Tibial artery (tissue), 4 donors: ENCODE results near the gene N4BP3.

Experiments used
- DNase-seq, 2 donors: peaks; one replicate each; pipeline ENCODE4 v3.0.0-alpha.2; 2019
- H3K27ac ChIP-seq, 2 donors: fragments of 200-600 bp; sonication (generic) in 1 of 2; 1 replicate in 1 of 2; 2 replicates in 1 of 2; pipeline ENCODE4 v1.5.1; 2018 to 2019; ENCODE audit warnings: mild to moderate bottlenecking in 1 of 2
- H3K27me3 ChIP-seq, 2 donors: fragments of 200-600 bp; sonication (generic) in 1 of 2; one replicate each; pipeline versions ENCODE4 v1.5.1 to v1.6.0; 2016 to 2019
- H3K36me3 ChIP-seq, 3 donors: fragments of 200-600 bp; sonication (generic) in 2 of 3; one replicate each; pipeline ENCODE4 v1.5.1; 2016 to 2019; ENCODE audit warnings: mild to moderate bottlenecking in 2 of 3
- H3K4me1 ChIP-seq, 4 donors: fragments of 200-600 bp; sonication (generic) in 2 of 4; 1 replicate in 3 of 4; 2 replicates in 1 of 4; pipeline ENCODE4 v1.5.1; 2016 to 2019
- H3K4me3 ChIP-seq, 2 donors: fragments of 200-600 bp; sonication (generic) in 1 of 2; 1 replicate in 1 of 2; 2 replicates in 1 of 2; pipeline ENCODE4 v1.5.1; 2018 to 2019; ENCODE audit warnings: mild to moderate bottlenecking in 2 of 2
- H3K9me3 ChIP-seq, 3 donors: fragments of 200-600 bp; sonication (generic) in 1 of 3; one replicate each; pipeline ENCODE4 v1.5.1; 2016 to 2019
- intact Hi-C: fragments of 100-400 bp; cut with DNase I; formaldehyde crosslinking; loops from one replicate; pipeline ENCODE4 v1.15.0; 2023; ENCODE audit warnings: low total_unique reads
- TF ChIP-seq, protein P1 (sequence below), 2 experiments: fragments of 200-600 bp in 1 of 2; fragments of 450-650 bp in 1 of 2; IDR thresholded peaks; one replicate each; pipeline ENCODE4 v1.5.1; 2017 to 2019; ENCODE audit warnings: antibody characterized with exemption in 2 of 2, mild to moderate bottlenecking in 1 of 2, moderate library complexity in 1 of 2

N4BP3 gene

DNA sequence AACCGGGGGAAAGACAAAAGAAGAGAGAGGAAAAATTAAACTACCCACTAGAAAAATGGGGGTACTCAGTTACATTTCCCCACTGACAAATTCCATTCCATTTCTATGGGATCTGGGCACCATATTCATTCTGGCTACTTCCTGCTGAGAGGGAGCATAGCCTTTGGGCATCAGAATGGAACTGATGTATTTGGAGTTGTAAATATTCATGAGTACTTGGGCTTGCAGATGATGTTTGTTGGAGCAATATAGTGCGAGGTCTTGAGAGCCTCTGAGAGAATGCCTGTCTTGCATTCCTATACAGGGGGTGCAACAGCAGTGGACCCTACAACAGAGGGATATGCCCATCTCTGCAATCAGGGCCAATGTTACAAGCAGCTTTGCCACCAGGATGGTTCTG, 57.1 kb downstream of the N4BP3 start:
- H3K4me1 ChIP-seq: no peaks in the 10 kb centered on the region
- H3K9me3 ChIP-seq: no peaks in the 10 kb centered on the region
- H3K4me3 ChIP-seq: no peak overlapping the region
- no peaks in the 10 kb centered on the region for H3K36me3 ChIP-seq
- intact Hi-C loops: no loop called here
- TF ChIP-seq, protein P1, sequence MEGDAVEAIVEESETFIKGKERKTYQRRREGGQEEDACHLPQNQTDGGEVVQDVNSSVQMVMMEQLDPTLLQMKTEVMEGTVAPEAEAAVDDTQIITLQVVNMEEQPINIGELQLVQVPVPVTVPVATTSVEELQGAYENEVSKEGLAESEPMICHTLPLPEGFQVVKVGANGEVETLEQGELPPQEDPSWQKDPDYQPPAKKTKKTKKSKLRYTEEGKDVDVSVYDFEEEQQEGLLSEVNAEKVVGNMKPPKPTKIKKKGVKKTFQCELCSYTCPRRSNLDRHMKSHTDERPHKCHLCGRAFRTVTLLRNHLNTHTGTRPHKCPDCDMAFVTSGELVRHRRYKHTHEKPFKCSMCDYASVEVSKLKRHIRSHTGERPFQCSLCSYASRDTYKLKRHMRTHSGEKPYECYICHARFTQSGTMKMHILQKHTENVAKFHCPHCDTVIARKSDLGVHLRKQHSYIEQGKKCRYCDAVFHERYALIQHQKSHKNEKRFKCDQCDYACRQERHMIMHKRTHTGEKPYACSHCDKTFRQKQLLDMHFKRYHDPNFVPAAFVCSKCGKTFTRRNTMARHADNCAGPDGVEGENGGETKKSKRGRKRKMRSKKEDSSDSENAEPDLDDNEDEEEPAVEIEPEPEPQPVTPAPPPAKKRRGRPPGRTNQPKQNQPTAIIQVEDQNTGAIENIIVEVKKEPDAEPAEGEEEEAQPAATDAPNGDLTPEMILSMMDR (IDR thresholded peaks at IDR 0.05): no peak
- H3K27ac ChIP-seq: no peak overlapping the region
- peaks cover 0 to 9% of the 10 kb centered on the region in 2 donors for H3K27me3 ChIP-seq
- no peak for DNase-seq

DNA sequence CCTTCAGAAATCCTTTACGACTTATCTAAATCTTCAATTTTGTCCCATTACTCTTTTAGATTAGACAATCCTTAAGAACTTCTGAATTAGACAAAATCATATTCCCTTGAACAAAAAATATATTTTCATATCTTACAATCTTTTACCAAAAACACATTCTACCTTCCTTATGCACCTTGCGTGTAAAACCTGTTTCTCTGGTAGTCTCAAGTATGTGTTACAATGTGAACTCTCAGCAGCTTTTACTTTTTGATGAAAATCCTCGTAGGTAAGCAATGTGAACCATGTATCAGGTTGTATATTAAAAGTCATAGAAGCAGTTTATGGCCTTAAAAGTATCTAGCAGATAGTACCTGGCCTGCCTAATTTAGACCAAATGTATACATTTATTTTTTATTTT, 61.1 kb downstream of the N4BP3 start:
- Histone ChIP-seq H3K9me3 (peaks cover 0 to 2% (median 0%) of the 10 kb centered on the region in 3 donors), H3K27me3 (peaks cover 0 to 2% of the 10 kb centered on the region in 2 donors), H3K36me3 (no peaks in the 10 kb centered on the region), H3K4me1 (no peaks in the 10 kb centered on the region), H3K27ac (no peak overlapping the region), H3K4me3 (no peak overlapping the region)
- TF ChIP-seq, protein P1 (IDR thresholded peaks at IDR 0.05): no peak
- intact Hi-C loops: no loop called here
- DNase-seq: no peak
